Neural cell (in vitro differentiated cells): ENCODE data around the gene TEX19.

Source experiments
- CTCF ChIP-seq: fragments of 450-650 bp; IDR thresholded peaks from 2 replicates; pipeline ENCODE4 v1.5.1; 2014; ENCODE audit warnings: antibody characterized with exemption, mild to moderate bottlenecking, moderate library complexity; ENCODE audit not compliant: poor library complexity, severe bottlenecking
- EP300 ChIP-seq: fragments of 450-650 bp; conservative IDR thresholded peaks from 2 replicates; pipeline ENCODE4 v1.6.1; 2014; ENCODE audit warnings: antibody characterized with exemption, mild to moderate bottlenecking, moderate library complexity; ENCODE audit not compliant: poor library complexity, severe bottlenecking
- EZH2 ChIP-seq: fragments of 200-600, 300-800 bp; shearing (Covaris generic), sonication (generic); IDR thresholded peaks from 2 replicates; pipeline ENCODE4 v1.6.1; 2014; ENCODE audit warnings: antibody characterized with exemption, low read length, borderline replicate concordance, mild to moderate bottlenecking; ENCODE audit not compliant: insufficient read depth, poor library complexity, severe bottlenecking
- POLR2AphosphoS5 ChIP-seq: IDR thresholded peaks from 2 replicates; pipeline ENCODE4 v1.6.1; 2012
- SMC3 ChIP-seq: fragments of 450-650 bp; conservative IDR thresholded peaks from 2 replicates; pipeline ENCODE4 v1.6.1; 2014; ENCODE audit warnings: antibody characterized with exemption, mild to moderate bottlenecking, moderate library complexity; ENCODE audit not compliant: poor library complexity
- TF ChIP-seq, protein P1 (sequence below): IDR thresholded peaks from 2 replicates; pipeline ENCODE4 v1.6.1; 2012; ENCODE audit warnings: borderline replicate concordance

DNA sequence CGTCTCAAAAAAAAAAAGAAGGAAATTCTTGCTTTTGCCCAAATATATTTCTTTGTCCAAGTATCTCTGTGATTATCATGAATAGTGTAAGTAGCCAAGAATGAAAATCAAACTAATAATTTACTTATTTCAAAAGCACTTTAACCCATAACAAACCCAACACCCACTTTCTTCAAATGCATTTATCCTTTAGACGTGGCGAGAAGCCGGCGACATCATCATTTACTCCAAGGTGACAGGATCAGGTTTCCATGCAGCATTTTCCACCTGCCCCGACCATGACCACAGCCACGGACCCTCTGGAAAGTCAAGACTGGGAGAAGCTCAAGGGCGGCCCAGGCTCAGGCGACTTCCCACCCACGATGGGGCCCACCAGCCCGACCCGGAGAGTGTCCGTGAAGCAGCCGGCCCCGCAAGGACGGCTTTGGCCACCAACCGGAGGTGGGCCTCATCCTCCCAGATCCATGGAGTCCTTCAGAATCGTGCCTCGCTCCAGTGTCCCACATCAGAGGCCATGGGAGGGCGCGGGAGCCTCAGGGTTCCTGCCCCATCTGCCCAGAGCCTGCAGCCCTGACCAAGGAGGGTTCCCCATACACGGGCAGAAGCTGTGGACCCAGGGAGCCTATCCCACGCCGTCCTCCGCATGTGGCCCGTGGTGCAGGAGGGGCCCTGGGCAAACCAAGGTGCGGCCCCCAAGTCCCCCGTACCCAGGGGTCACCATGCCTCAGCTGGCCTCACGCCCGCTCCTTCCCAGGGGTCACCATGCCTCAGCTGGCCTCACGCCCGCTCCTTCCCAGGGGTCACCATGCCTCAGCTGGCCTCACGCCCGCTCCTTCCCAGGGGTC, 31.2 kb downstream of the TEX19 start:
- TF ChIP-seq POLR2AphosphoS5 (no peak), CTCF (no peak), EZH2 (no peak), EP300 (no peak), SMC3 (no peak)
- TF ChIP-seq, protein P1, sequence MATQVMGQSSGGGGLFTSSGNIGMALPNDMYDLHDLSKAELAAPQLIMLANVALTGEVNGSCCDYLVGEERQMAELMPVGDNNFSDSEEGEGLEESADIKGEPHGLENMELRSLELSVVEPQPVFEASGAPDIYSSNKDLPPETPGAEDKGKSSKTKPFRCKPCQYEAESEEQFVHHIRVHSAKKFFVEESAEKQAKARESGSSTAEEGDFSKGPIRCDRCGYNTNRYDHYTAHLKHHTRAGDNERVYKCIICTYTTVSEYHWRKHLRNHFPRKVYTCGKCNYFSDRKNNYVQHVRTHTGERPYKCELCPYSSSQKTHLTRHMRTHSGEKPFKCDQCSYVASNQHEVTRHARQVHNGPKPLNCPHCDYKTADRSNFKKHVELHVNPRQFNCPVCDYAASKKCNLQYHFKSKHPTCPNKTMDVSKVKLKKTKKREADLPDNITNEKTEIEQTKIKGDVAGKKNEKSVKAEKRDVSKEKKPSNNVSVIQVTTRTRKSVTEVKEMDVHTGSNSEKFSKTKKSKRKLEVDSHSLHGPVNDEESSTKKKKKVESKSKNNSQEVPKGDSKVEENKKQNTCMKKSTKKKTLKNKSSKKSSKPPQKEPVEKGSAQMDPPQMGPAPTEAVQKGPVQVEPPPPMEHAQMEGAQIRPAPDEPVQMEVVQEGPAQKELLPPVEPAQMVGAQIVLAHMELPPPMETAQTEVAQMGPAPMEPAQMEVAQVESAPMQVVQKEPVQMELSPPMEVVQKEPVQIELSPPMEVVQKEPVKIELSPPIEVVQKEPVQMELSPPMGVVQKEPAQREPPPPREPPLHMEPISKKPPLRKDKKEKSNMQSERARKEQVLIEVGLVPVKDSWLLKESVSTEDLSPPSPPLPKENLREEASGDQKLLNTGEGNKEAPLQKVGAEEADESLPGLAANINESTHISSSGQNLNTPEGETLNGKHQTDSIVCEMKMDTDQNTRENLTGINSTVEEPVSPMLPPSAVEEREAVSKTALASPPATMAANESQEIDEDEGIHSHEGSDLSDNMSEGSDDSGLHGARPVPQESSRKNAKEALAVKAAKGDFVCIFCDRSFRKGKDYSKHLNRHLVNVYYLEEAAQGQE, result no peak
